ENCODE measurements around the gene KRT13.
A peak's percentile ranks its signal among the peaks of the same experiment; 100 is the strongest.

Gene KRT13

DNA sequence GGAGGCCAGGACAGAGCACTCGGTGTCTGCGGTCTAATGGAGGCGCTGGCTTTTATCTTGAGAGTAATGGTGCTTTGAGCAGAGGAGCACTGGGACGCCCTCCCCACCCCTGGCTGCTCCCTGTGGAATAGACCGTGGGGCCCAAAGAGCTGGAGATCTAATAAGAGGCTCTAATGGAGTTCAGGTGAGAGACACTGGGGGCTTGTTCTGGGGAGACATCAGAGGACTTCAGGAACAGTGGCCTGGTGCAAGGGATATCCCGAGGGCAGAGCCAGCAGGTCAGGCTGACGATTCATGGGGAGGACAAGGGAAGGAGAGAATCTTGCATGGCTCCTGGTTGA lies 32.2 kb upstream of the KRT13 start:
- no peak for DNase-seq

DNA sequence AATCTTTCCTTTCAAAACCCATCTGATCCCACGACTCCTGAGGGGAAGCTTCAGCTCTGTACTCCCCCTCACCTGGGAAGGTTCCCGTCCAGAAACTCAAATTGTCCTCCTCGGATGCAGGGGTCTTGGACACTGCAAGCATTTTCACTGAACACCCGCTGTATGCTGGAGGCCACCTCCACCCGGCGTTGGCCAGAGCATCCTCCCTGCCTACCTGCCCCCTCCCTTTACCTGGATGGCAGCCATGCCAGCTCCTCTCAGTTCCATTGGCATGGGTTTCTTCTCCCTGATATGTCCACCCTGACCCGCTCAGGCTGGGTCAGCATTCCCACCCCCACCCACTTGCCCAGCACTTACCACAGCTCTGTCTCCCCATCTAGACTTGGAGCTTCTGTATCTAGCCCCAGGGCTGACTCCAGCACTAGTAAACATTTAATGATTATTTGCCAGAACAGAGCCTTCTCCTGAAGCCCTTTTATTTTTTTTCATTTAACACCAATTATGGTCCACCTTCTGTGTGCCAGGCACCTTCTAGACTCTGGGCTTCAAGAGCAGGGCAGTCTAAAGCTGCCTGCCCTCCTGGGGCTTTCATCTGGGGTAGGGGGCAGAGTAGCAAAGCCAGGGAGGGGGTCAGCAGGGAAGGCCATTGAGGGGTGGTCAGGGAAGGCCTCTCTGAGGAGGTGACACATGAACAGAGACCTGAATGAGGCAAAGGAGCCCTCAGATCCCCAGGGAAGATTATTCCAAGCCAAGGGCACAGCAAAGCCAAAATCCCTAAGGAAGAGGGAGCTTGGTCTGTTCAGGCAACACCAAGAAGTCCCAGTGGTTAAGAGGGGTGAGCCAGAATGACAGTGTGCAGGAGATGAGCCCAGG lies 31.6 kb upstream of the KRT13 start:
- no peak for DNase-seq

DNA sequence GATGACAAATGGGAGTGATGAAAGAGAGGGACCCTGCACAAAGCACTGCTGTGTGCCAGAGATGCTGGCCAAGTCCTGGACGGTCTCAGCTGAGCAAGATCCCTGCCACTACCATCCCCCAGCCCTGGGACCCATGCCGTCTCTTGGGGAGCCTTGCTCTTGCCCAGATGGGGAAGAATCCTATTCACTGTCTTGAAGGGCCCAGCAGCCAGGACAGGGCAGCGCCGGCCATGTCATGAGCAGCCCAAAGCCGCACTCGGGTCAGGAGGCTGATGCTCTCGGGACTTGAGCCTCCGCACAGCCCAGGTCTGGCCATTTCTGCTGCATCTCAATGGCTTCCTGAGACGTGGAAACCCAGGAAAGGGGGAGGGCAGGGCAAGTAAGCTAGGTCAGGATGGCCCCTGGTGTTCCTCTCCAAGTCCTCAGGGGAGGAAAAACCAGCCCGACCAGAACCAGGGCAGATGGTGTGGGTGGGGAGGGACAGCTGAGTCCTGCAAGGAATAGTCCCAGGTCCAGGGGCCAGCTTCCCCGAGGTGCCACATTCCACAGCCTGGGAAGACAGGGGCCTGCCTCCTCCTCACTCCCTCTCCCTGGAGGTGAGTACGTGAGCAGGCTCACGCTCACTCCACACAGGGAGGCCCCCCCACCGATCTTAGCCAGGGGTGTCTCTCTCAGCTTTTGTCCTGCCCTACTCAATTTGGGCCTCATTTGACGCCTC lies 30.5 kb upstream of the KRT13 start:
- no peak for DNase-seq

DNA sequence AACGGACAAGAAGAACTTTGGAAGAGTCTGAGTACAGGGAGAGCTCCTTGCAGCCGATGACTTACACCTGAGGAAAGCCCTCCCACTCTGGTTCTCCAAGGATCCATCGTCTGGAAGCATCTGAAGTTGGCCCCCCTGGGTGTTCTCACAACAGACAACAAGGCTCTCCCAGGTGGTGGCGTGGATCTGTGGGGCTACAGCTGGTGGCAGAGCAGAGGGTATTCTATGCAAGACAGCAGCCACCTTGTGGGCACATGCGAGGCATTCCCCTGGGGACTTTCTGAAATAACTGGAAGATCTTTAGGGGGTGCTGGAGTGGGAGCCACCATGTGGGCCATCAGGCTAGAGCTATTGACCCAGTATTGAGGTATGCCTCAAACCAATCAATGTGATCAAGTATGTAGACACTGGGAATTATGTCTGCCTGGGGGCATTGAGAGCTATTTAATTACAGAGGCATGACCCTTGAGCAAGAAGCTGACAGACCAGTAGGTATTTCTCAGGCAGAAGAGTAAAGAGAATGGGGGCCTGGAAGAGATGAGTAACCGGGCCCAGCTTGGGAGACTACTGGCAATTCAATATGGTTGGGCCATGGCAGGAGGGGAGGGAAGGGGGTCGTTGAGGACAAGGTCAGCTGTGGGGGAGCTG lies 29.6 kb upstream of the KRT13 start:
- no peak for DNase-seq

DNA sequence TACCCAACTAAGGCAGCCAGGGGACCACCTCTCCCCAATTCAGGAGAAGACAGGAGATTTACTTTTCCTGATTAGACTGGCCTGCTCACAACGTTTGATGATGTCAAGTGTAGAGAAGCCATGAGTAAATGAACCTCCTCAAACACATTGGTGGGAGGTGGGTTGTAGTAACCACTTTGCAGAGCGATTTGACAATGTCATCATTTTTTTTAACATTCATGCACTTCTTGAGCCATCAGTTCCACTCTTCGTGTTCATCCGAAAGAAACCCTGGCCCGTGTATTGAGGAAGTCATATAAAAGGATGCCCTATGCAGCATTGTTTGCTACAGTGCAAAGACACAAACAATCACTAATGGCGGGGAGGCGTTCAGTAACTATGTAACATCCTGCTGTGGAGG lies 28.2 kb upstream of the KRT13 start:
- no peak for DNase-seq

DNA sequence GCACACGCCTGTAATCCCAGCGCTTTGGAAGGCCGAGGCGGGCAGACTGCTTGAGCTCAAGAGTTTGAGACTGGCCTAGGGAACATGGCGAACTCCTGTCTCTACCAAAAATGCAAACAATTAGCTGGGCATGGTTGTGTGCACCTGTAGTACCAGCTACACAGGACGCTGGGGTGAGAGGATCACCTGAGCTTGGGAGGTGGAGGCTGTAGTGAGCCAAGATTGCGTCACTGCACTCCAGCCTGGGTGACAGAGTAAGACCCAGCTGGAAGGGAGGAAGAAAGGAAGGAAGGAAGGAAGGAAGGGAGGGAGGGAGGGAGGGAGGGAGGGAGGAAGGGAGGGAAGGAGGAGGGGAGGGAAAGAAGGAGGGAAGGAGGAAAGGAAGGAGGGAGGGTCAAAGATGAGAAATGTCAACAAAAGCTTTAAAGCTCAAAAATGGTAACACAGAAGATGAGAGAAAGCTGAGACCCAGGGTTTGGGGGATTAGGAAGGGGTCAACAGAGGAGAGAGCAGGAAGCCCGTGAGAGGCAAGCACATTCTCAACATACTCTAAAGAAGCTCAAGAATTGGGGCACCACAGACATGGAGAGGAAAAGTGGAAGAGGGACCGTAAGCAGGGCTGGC lies 27.6 kb upstream of the KRT13 start:
- no peak for DNase-seq

DNA sequence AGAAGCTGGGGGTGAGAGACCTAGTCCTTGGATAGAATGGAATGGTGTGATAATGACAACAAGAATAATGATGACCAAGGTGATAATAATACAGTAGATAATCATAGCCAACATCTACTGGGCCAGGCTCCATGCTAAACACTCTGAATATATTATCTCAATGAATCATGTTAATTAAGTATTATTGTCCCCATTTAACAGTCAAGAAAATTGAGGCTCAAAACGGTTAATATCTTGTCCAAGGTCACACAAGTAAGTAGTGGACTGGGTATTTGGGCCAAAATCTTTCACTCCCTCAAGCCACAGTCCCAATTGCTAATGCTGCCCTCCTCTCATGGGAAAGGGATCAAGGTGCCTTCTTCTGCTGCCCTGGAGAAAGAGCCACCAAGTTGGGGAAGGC lies 26.6 kb upstream of the KRT13 start:
- no peak for DNase-seq

DNA sequence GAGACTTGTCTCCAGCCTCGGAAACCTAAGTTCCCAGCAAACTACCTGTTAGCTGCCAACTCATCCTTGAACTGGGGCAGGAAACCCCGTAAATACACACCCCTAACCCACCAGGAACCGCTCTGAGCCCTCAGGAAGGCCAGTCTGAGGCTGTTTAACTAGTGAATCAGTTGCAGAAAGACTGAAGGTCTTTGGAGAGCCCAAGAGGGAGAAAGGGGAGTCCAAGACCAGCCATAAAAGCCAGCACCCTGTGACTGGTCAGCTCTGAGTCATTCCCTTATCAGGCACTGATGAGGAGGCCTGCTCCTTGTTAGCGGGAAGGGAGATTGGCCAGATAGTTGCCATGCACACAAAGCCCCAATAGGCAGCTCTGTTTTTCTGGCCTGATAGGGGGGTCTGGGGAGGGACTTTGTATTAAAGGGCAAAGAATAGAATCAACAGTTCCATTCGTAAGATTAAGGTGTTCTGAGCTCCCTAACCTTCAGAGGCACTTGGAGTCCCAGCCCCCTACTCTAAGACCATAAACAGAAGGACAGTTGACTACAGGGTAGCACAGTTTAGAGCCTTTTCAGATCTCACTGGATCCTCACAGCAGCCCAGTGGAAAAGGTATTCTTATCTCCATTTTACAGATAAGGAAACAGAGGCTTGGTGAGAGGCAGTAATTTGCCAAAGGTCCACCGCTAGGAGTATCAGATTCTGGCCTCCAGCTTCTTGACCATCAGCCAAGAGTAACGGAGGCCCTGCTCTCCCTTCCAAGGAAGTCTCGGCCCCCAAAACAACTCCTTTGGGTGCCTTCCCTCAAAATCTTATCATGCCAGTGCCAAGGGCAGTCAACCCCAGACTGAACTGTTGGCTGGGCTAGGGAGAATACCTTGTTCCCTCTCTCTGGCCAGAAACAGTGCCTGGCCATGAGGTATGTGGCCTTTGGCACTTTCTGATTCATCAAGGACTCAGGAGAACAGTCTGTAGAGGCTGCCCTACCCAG lies 24.9 kb upstream of the KRT13 start:
- DNase-seq: no peak

DNA sequence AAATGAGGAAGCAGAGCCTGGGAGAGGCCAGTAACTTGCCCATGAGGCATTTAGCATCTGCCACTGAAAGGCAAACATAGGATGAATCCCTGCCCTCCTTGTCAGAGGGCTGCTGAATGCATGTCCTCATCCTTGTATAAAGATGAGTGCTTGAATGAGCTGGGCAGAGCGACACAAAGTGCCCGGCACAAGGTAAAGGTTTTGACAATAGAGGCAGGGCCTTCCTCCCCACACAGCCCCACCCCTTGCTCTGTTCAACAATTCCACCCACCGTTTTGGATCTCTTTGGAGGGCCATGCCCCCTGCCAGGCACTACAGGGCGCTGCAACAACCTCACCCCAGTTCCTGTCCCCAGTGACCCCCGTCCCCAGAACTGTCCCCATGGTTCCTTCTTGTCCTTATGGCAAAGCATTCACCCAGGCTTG lies 24.1 kb upstream of the KRT13 start:
- DNase-seq: peak in 2 of 4 experiments; percentile 27 to 35

DNA sequence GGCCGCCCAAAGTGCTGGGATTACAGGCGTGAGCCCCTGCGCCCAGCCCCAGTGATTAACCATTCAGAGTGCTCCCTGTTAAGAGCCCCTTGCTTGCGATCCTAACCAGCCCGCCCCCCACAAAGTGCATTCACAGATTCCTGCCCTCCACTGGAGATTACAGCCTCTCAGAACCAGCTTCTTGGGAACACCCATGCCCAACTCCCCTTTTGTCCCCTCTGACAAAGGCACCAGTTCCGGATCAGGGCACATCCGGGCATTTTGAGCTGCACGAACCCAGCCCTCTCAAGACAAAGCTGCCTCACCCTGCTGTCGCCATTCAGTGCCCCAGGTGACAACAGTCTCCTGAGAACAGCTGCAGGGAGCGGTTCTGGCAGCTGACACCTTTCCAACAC lies 23.5 kb upstream of the KRT13 start:
- no peak for DNase-seq

DNA sequence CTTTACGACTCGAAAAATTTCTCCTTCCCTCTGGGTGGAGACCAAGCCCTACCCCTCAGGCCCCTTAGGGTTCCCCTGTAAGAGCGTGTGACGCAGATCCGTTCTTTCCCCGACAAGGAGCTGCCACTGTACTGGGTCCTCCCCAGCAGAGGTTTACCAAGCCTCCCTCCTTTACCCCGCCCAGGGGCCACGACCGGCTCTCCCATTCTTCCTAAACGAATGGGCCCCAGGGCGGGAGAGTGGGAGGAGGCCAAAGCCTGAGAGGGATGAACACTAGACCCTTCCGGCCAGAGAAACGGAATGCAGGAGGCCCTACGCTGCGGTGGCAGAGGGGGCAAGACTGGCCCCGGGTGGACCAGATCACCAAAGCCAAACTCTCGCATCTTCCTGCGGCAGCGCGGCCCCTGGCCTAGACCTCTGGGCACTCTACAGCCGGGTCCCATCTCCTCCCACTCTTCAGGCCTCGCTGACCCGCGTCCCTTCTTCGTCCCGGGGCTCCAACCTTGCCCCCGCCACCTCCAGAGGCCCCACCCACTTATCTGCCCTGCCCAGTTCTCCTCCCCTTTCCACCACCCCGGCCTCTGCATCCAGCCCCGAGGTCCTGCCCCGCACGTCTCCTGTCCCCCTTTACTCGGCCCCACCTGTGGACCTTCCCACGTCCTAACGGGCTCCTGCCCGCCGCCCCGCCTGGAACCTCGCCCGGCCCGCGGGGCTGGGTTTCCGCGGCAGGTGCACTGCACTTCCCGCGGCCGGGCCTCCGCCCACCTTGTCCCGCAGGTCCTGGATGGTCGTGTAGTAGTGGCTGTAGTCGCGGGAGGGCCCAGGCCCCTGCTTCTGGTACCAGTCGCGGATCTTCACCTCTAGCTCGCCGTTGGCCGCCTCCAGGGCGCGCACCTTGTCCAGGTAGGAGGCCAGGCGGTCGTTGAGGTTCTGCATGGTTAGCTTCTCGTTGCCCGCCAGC lies 21.9 kb upstream of the KRT13 start:
- no peak for DNase-seq

DNA sequence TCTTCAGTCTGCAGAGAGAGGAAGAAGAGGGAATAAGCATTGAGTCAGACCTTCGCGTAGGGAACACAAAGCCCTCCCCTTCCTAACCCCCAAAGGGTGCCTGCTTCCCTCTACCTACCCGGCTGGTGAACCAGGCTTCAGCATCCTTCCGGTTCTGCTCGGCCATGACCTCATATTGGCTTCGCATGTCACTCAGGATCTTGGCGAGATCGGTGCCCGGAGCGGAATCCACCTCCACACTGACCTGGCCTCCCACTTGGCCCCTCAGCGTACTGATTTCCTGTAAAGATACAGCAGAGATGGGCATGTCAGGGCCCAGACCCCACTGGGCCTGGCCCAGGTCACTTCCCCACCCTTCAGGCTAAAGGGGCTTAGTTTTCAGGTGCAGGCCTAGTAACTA lies 18.8 kb upstream of the KRT13 start:
- no peak for DNase-seq

DNA sequence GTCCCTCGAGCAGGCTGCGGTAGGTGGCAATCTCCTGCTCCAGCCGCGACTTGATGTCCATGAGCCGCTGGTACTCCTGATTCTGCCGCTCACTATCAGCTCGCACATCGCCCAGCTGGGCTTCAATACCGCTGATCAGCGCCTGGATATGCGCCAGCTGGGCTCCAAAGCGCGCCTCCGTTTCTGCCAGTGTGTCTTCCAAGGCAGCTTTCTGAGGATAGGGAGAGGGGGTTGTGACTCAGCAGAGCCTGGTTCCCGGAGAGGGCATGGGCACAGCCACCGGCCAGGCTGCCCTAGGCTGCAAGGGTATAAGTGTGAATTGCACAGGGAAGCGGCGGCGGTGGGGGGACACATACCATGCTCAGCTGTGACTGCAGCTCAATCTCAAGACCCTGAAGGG lies 18.4 kb upstream of the KRT13 start:
- no peak for DNase-seq

DNA sequence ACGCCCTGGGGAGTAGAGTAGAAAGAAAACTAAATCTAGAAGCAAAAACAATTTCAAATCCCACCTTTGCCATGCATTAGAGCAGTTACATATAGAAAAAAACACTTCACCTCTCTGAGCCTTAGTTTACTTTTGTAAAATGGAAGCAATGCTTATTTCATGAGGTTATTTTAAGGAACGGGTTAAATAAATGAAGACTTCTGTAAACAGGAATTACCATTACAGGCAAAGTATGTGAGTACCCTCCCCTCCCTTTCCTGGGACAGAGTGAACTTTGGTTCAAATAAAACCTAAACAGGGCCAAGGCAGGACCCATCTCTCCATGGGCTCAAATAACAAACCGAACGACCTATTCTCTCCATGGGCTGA lies 17.8 kb upstream of the KRT13 start:
- no peak for DNase-seq

DNA sequence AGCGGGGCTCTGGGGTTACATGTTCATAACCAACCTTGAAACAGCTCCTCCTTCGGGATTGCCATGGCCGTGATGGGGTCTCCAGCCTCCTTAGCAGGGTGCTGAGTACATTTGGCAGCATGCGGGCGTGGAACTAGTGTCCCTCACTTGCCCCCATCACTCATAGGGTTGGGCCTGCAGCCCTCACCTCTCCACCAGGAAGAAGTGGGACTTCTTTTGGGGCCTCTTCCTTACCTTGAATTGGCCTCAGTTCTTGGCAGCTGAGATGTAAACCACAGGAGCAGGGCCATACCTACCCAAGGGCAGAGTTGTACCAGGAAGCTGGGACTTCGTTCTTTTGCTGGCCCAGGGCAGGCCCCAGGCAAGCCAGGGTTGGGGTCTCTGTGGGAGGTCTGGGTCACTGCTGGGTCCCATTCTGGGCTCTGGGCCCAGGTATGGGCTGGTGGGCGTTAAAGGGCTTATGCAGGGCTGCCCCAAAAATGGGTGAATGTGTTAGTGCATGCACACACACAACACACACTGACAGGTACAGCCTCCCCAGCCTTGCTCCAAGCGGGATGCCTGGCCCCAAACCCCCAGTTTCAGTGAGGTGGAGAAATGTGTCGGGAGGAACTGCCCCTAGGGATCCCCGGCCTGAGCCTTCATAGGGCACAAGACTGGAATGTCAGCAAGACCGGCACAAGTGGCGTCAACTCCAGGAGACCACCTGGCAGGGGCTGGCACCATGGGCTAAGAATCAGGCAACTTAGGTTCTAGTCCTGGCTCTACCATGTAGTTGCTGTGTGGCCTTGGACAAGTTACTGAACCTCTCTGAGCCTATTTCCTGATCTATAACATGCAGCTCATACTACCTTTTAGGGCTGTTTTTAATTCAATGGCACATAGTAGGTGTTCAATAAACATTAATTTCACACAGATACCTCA lies 17.2 kb upstream of the KRT13 start:
- no peak for DNase-seq

DNA sequence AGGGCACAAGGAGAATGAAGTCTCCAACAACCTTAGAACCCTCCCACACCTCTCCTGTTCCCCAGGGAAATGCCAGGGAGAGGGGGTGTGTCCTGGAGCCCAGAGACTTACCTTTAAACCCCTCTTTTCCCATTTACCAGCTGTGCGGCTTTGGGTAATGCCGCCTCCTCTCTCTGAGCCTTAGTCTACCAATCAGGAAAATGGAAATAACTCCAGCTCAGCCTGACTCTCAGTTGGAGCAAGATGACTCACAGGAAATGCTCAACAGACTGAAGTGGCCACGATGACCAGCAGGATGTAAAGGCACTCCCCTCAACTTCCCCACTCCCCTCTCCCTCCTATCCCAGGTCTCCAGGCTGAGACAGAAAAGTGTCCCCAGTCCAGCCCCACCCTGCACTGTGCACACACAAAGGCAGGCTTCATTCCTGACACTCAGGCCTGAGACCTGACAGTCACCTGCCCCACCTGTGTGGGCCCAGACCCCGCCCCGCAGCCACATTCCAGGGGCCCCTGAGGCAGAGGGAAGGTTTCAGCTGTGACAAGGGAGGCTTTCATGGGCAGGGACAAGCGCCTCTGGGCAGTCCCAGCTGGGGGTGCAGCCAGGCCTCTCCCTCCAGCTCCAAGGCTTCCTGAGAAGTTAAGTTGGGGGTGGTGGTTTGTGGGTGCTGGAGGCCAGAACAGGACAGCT lies 16.3 kb upstream of the KRT13 start:
- peak in 3 of 4 experiments; percentile 44 to 56 (median 45) for DNase-seq

DNA sequence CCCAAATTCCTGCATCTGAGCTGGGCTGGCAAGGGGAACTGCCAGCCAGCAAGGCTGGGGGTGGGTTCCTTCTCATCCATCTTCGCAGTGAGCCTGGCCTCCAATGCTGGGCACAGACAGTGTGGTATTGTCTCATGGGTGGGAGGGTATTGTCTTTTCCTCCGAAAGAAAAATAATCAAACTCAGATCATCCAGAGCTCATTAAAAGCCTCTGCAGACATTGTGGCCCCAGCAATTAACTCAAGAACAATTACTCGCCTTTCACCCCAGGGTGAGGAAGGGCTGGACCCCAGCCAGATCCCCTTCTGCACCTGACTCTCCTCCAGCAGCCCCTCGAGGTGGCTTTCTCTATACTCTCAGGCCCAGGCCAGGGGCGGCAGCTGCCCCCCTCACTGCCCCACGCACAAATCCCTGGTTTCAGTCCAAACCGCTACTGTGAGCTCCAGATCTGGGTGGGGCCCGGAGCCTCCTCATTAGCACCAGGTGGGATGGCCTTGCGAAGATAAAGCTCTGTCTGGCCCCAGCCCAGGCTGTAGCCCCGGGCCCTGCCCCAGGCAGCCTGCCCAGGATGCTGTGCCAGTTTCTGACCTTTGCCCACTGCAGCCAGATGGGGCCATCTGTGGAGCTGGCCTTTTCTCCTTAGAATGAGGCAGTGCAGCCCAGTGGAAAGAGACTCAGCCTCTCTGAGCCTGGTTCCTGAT lies 15.6 kb upstream of the KRT13 start:
- DNase-seq: no peak

DNA sequence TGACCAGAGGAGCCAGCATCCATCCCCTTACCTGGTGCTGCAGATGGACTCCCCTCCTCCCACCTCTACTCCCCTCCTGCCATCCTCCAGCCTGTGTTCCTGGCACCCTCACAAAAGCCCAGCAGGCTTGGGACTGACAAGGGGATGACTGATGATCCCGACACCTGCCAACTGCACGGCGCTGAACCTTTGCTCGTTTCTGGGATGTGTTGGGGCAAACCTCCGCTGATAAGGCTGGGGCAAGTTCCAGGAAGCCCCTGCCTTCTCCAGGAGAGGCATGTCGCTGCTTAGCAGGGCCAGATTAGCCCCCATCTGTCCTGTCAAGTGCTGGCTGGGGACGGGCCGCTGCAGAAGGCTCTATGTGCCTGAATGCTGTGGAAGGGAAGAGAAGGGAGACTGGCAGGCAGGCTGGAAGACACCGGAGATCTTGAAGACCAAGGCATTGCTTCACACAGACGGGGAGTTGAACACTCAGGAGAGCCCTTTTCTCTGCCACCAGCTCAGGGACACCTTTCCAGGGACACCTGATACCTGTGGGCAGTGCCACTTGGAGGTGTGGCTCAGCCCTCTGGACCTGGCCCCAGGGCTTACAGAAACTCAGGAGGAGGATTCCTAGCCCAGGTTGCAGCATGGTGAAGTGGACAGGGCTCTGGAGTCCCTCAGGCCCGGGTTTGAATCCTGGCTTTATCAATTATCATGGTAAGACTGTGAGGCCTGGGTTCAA lies 14.3 kb upstream of the KRT13 start:
- DNase-seq: no peak

All from suppressor macrophage (primary cell).